ENCODE measurements around the gene CHKA.
A peak's percentile ranks its signal among the peaks of the same experiment; 100 is the strongest.
"Not testable (repeated sequence)": the region's sequence is repeated elsewhere in the genome, so short reads cannot be mapped to it uniquely, and the experiment has no call there.

Gene CHKA

DNA sequence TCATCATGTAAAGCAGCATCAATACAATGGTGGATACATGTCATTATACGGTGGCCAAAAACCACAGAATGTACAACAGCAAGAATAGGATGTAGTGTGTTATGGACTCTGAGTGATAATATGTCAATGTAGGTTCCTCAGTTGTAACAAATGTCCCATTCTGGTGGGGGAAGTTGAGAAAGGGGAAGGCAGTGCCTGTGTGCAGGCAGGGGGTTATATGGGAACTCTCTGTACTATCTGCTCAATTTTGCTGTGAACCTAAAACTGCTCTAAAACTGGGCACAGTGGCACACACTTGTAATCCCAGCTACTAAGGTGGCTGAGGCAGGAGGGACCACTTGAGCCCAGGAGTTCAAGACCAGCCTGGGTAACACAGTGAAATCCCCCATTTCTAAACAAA, 5.9 kb downstream of the CHKA start:
- no peak for DNase-seq (ENCODE audit: low read depth)

DNA sequence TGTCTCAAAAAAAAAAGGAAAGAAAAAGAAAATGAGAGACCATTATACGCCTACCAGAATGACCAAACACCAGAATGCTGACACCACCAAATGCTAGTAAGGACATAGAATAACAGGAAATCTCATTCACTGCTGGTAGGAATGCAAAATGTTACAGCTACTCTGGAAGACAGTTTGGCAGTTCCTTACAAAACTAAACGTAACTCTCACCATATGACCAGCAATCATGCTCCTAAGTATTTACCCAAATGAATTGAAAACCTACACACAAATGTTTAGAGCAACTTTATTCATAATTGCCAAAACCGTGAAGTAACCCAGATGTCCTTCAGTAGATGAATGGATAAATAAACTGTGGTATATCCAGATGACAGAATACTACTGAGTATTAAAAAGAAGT, 7.2 kb downstream of the CHKA start:
- peak; percentile 54 for DNase-seq (ENCODE audit: low read depth)

DNA sequence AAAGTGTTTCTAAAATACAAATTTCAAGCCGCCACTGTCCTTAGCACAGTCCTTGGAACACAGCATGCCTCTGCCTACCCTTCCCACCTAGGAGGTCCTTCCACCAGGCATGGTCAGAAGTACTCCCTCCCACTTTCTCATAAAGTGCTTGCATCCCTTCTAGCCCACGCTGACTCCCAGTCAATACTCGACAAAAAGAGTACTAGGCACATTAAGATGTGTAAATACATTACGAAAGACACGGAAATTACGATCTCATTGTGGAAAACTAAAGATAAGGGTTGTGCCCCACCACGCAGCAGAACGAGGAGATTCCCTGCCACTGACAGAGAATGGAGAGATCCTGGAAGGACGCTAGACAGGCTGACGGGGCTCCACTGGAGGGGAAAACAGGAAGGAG, 13.5 kb downstream of the CHKA start:
- DNase-seq (ENCODE audit: low read depth), result no peak

DNA sequence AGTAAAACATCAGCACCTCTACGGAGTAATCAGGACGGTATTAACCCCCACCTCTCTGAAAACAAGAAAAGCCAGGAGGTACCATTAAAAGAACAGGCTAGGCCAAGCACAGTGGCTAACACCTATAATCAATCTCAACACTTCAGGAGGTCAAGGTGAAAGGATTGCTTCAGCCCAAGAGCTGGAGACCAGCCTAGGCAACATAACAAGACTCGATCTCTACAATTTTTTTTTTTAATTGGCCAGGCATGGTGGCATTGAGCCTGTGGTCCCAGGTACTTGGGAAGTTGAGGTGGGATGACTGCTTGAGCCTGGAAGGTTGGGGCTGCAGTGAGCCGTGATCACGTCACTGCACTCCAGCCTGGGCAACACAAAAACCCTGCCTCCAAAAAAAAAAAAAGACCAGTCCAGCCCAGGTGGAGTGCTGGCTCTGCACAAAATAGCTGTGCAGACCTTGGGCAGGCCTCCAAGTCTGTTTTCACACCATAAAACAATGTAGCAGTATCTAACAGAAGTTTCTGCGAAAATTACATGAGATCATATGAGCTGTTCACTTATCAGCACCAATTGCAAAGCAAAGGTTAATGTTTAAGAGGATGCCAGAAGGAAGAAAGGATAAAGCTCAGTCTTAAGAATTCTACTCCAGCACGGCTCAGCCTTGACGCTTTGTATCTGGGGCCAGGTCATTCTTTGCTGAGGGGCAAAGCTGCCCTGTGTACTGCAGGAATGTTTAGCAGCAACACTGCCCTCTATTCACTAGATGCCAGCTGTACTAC, 14.8 kb downstream of the CHKA start:
- DNase-seq (ENCODE audit: low read depth), result no peak

DNA sequence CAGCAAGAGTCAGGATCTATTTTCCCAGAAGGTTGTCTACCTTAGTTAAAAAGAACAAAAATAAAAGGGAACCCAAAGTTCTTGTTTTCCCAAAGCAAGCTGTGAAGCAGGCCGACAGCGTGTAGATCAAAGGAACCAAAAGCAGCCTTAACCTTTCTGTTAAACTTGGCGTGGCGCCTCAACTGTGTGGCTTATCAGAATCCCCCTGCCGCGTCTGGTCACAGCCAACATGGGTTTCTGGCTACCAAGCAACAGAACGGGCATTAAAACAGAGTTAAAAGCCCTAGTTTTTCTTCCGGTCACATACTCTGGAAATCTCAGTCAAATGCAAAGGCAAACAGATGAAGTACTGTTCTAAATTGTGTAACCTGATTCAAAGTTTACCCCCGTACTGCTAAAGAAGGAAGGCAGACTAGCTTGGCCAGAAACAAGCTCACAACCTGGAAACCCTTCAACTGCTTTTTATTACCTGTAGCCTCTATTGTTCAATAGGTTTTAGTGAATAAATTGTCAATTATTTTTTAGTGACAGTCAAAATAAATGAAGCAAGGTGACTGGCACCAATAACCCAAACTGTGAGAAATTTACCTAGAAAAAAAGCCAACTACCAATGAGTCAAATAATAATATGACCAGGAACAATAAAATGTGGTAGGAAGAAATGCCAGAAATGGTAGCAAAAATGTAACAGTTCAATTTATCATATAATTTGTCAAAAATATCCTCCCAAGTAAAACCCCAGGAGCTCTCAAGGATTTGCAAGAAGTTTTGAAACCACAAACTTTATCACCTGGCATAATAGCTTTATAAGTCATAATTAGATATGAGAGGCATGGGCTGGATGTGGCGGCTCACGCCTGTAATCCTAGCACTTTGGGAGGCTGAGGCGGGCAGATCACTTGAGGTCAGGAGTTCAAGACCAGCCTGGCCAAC, 21.4 kb downstream of the CHKA start:
- DNase-seq (ENCODE audit: low read depth), result peak; percentile 47

DNA sequence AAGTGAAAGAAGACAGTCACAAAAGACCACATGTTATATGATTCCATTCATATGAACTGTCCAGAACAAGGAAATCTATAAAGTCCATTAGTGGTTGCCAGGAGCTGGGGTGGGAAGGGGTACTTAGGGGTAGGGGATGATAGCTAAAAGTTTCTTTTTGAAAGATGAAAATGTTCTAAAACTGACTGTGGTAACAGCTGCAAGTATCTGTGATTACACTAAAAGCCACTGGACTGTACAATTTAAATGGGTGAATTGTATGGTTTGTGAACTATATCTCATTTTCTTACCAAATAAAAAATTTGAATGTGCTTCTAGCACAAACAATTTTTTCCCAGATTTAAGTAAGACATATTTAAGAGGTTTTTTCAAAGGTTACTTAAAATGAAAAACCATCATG, 22.1 kb downstream of the CHKA start:
- no peak for DNase-seq (ENCODE audit: low read depth)

DNA sequence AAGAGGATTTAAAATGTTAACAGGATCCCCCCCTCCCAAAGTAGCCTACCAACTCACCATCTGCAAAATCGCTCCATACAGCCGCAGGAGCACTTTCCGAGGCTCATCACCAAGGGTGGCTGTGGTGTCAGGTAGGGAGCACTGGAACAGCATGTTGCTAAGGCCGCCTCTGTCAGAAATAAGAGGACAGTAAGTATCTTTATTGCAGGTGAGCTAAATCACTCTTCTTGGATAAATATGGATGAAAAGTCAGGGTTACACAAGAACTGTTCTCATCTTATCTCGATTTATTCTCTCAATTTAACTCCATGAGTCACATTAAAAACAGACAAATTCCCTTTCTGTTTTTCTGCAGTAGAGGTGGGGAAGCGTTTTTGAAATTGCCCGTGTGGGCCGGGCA, 24.2 kb downstream of the CHKA start:
- DNase-seq (ENCODE audit: low read depth), result no peak

DNA sequence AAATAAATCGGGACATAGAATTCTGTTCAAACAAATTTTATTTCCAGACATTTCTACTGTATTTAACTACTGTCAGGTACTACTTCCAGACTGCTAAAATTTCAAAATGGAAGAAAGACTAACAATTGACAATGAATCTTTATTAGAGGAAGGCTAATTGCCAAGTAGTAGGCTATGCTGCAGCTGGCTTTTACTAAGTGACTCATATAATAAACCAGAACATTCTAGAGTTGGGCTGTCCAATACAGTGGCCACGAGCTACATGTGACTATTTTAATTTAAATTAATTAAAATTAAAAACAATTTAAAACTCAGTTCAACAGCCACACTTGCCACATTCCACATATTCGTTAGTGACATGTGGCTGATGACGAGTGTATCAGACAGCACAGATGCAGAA, 27.6 kb downstream of the CHKA start:
- no peak for DNase-seq (ENCODE audit: low read depth)

DNA sequence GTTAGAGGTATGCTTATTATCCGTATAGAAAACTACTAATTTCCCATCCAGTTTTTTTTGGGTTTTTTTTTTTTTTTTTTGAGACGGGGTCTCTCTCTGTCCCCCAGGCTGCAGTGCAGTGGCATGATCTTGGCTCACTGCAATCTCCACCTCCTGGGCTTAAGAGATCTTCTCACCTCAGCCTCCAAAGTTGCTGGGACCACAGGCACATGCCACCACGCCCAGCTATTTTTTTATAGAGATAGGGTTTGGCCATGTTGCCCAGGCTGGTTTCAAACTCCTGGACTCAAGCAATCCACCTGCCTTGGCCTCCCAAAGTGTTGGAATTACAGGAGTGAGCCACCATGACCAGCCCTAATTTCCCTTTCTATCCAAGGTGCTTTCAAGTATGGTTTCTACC, 28.2 kb downstream of the CHKA start:
- not testable (repeated sequence) for DNase-seq (ENCODE audit: low read depth)

DNA sequence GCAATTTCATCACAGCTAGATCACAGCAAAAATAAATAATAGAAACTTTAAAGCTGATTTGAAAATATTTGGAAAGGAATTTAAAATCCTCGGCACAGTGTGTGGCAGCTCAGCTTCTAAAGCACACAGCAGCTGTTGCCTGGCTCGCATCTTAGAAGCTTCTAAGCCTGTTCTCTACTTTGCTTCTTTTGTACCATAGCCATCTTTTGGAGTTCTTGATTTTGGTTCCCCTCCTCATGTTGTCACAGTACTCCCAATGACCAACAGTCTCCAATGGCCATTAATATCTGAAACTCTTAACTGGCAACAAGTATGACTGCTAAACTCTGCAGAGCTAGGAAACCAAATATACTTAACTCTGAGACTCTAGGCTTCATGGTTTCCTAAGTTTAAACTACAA, 28.8 kb downstream of the CHKA start:
- no peak for DNase-seq (ENCODE audit: low read depth)

DNA sequence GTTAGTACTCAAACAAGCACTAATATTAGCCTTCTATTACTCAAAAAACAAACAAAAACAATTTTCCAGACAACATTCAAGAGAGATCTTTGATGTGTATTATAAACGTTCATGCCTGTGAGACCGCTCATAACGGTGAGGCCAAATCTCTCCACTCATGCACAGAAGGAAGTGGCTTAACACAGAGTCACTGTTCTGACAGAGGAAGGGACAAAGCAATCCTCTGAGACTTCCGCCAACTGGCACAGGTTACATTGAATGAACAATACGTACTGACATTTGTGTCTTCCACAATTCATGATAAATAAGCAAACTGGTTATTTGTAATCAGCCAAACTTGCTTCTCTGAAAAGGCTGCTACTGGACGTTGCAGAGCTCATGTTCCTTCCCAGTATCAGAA, 30.5 kb downstream of the CHKA start:
- DNase-seq (ENCODE audit: low read depth), result peak; percentile 19

DNA sequence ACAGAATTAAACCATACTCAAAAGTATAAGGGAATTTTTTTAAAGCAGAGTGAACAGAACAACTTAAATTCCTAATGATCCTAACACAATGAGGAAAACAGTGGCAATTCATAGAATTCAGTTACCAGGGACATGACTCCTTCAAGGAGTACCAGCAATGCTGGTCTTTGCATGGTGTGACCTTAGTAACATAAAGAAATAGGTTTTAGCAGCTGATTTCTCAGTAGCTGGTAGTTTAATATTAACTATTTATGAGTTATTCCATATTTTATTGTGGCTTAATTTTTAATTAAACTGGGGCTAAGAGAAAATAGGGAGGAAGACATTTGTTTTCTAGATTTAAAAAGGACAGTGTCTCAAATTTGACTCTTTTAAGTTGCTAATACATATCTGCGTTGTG, 30.9 kb downstream of the CHKA start:
- no peak for DNase-seq (ENCODE audit: low read depth)

DNA sequence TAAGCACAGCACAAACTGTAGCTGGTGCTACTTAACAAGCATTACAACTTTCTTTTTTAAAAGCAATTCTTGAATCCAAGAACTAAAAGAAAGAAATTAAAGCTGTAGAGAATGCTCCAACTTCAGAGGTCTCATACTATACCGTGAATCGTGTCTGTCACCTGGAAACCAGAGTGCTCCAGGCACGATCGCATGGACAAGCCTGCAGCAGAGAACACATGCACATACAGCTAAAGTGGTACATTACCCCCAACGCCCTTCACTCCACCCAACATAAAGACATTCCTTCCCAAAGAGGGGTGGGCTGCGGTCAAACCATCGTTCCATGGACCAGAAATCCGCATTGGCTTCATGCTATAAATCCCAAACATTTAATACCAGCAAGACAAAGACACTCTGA, 31.5 kb downstream of the CHKA start:
- DNase-seq (ENCODE audit: low read depth), result no peak

DNA sequence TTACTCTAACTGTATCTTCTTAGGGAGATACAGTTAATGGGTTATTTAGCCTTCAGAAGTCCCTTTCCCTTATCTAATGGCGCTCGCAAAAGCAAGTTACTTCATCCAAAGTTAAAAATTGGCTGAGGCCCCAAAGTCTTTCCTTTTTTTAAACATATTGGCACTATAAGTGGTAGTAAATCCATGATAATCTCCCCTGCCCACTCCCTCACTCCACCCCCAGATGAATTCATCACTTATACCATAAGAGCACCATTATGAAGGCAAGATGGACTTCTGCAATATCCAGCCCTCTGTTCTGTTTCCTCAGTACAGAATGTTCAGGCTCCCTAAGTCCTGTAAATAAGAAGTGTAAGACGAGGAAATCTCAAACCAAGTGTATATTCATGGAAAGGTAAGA, 37.7 kb downstream of the CHKA start:
- no peak for DNase-seq (ENCODE audit: low read depth)

DNA sequence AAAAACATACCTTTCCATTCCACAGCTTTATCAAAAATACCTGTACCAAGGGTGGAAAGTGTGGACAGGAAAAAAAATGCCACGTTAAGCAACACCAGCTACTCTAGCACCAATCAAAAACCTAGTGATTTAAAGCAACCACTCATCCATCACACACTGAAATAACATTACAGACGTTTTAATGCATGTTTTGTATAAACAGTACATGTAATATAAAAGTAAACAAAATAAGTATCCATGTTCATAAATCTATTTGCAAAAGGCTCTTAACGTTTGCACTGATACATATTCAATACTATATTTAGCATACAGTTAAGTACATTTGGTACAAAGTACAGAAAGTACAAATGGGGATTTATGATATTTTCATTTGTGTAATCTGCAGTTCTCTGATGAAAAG, 38.7 kb downstream of the CHKA start:
- DNase-seq (ENCODE audit: low read depth), result no peak

DNA sequence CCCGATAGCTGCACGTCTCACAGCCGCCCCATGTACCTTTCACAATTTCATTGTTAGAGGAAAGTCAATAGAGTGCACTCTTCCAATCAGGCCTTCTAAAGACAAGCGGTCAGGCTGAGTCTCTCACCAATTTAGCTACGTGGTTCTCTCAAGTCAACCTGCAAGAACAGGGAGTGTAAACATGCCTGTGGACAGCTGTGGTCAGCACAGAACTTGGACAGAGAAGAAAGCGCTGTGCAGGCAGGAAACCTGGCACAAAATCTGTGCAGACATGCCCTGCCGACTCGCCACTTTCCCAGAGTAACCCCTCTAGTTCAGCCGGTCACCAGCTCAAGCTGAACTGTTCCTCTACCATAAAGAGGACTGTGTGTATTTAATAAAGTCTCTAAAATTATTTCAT, 39.5 kb downstream of the CHKA start:
- peak; percentile 9 for DNase-seq (ENCODE audit: low read depth)

DNA sequence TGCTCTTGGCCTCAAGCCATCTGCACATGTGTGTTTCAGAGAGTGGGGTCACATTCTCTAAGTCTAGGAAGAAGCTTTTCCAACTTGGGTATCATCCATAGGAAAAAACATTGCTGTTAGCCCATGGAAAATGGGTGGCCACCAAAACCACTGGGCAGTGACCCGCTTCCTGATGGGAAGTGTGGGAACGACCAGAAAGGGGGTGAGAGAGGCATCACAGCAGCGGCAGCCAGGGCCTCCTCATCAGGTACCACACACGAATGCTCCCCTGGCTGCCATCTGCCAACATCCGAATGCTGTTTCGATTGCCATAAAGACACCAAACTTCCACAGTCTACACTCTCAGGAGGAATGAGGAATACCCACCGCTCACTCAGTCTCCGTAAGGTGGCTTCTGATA, 40.3 kb downstream of the CHKA start:
- no peak for DNase-seq (ENCODE audit: low read depth)

DNA sequence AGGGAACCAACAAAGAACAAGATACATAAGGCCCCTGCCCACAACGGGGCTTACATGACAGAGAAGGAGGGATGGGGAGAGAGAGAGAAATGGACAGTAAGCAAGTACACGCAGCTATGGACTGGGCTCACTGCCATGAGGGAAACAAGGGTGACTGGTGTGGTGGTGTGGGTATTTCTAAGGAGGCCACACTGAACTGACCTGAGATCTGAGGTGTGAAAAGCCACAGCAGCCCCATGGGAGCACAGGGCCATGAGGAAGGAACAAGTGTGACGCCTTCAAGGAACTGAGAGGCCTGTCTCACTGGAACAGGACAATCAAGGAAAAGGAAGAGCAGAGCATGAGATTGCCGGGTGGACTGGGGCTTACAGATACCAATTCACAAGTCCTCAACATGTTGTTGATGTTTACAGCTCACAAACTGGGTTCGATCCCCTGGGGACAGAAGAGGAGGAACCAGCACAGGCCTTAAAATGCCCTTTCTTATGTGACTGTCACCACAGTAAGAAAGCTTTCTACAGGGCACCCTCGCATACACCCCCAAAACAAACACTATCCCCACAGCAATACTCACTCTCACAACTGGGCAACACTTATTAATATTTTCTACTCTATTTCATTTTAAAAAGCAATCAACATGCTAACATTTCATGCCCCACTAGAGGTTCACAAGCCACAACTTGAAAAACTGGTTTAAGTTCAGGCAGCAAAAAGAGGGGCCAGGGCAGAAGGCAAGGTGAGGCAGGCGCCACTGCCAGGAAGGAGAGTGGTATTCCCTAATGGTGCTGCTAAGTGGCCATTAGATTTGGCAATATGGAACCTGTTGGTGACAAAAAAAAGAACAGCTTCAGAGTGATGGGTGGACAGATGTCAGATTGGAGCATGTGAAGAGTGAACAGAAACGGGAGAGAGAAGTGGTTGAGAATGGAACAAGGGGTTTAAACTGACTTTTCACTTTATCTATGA, 43.3 kb downstream of the CHKA start:
- peak; percentile 25 for DNase-seq (ENCODE audit: low read depth)

DNA sequence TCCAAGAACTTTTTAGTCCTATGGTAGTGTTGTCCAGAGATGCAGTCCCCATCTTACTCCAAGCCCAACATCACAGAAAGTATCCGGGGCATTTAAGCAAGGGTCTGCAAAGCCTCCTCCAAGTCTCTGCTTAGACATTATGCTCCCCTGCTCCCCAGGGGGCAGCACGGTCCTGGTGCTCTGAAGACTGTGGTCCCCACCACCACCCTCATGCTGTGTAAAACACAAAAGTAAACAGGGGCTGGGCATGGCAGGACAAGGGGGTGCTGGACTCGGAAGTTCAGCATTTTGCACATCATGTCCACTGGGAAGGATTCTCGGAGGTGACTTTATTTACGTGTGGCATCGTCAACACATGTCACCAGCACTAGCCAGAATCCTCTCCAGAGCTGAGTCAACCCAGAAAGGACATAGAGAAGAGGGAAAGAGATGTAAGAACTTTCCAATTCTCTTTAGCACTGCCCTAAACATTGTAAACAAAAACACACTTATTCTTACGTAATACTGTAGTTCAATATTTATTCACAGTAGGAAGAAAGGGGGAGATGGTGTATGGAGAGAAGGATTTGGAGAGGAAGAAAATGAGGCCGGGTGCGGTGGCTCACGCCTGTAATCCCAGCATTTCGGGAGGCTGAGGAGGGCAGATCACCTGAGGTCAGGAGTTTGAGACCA, 44.7 kb downstream of the CHKA start:
- DNase-seq (ENCODE audit: low read depth), result no peak

DNA sequence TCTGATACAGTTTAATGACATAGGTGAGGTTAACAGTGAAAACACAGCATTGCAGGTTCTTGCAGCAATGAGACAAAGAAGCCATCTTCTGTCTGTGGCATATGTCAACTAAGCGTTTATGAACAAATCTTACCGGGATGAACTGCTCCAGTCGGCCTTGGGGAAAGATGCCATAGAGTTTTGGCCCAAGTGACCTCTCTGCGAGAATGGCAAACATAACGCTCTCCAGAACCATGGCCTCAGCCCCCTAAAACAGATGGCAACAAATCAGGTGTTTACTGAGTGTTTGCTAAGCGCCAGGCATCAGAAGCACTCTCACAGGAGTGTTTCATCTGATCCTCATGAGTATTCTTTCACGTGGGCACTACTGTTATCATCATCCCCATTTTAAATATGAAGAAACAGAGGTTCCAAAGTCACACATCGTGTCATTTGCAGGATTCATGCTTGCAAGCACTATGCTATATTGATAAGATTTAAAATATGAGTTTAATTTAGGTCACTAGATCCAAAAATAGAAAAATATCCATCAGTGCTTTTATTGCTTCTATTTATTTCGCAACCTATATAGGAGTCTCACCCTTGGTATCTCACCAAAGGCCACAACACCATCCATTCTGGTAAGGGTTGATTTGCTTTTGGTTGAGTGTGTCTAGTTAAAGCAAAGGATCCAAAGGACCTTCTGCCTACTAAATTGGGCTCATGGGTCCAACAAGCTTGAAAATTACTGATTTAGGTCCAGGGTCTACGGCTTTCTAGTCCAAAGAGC, 46.4 kb downstream of the CHKA start:
- DNase-seq (ENCODE audit: low read depth), result no peak

Measured in iris pigment epithelial cell (primary cell).